Measurements from ENCODE around the gene ZNF526. TPM values are rescaled to one million over a fixed set of nuclear protein-coding genes. Genes with fewer than 3 reads are reported as not detected.

ZNF526 gene
- total RNA-seq, 1 donor from 2014 or later = 11.4 TPM

Other genes starting within 250 kb of the ZNF526 start
- 0.05 and 0.17 TPM in 2 replicates for gene ATP1A3, start 226.1 kb upstream of the ZNF526 start, total RNA-seq
- gene GRIK5, start 150.1 kb upstream of the ZNF526 start, total RNA-seq = 1.2 and 27.0 TPM in 2 replicates
- 9.6 and 20.5 TPM in 2 replicates for gene ZNF574, start 144.1 kb upstream of the ZNF526 start, total RNA-seq
- 0.25 TPM in 1 of 2 replicates, not detected in the other for gene POU2F2, start 87.9 kb upstream of the ZNF526 start, total RNA-seq
- gene DEDD2, start 2.6 kb upstream of the ZNF526 start, total RNA-seq = 17.9 and 25.2 TPM in 2 replicates
- gene GSK3A, start 22.3 kb downstream of the ZNF526 start, total RNA-seq = 12.9 and 44.8 TPM in 2 replicates
- gene ERF, start 34.8 kb downstream of the ZNF526 start, total RNA-seq = 15.5 and 23.2 TPM in 2 replicates
- 9.0 and 67.9 TPM in 2 replicates for gene CIC, start 48.9 kb downstream of the ZNF526 start, total RNA-seq
- gene PRR19, start 81.8 kb downstream of the ZNF526 start, total RNA-seq = 0.65 TPM in 1 of 2 replicates, not detected in the other
- gene PAFAH1B3, start 82.3 kb downstream of the ZNF526 start, total RNA-seq = 45.9 and 75.4 TPM in 2 replicates
- not detected in 2 replicates for gene TMEM145, start 93.0 kb downstream of the ZNF526 start, total RNA-seq
- gene MEGF8, start 105.3 kb downstream of the ZNF526 start, total RNA-seq = 12.5 and 113 TPM in 2 replicates
- gene CNFN, start 170.0 kb downstream of the ZNF526 start, total RNA-seq = not detected in 2 replicates
- gene LIPE, start 207.1 kb downstream of the ZNF526 start, total RNA-seq = 1.2 and 1.4 TPM in 2 replicates
- gene CXCL17, start 222.6 kb downstream of the ZNF526 start, total RNA-seq = not detected in 2 replicates

Data from renal cortical epithelial cell (primary cell).